PC-9 (cell line): ENCODE results near the gene TMEM235. TPM values are rescaled to one million over a fixed set of nuclear protein-coding genes. Genes with fewer than 3 reads are reported as not detected.
A peak's percentile ranks its signal among the peaks of the same experiment; 100 is the strongest.
"Not testable (repeated sequence)": the region's sequence is repeated elsewhere in the genome, so short reads cannot be mapped to it uniquely, and the experiment has no call there.

Experiments used
- BruUV-seq: library from RNA; stranded (reverse); fragments of 400-500 nt; replicated peaks from 2 replicates; lab custom pipeline; 2021; lab: Mats Ljungman, UMichigan
- CTCF ChIA-PET: fragments of 300-600 bp; sonication (Branson Sonifier 250); formaldehyde crosslinking; loops from one replicate; lab custom pipeline; 2022; ENCODE audit warnings: antibody characterized with exemption; lab: Charles Lee
- POLR2A ChIA-PET: fragments of 300-600 bp; sonication (Branson Sonifier 250); formaldehyde crosslinking; loops from one replicate; lab custom pipeline; 2022; ENCODE audit warnings: antibody characterized with exemption; ENCODE audit not compliant: unreplicated experiment; lab: Charles Lee
- DNase-seq, 2 experiments: peaks; one replicate each; pipeline versions ENCODE4 v3.0.0 to v3.0.0-alpha.2; 2015 to 2022; ENCODE audit warnings: mixed read lengths in 1 of 2
- H2AFZ ChIP-seq: fragments of 200-600 bp; sonication (generic); 2 replicates; pipeline ENCODE4 v1.8.1; 2017; ENCODE audit warnings: antibody characterized with exemption
- H3F3A ChIP-seq: fragments of 200-600 bp; sonication (generic); 2 replicates; pipeline ENCODE4 v1.8.1; 2017; ENCODE audit warnings: antibody characterized with exemption, mild to moderate bottlenecking, low read depth; ENCODE audit not compliant: insufficient read depth
- H3K27ac ChIP-seq: fragments of 200-600 bp; sonication (generic); 2 replicates; pipeline ENCODE4 v1.6.1; 2016; ENCODE audit warnings: mixed run types
- H3K27me3 ChIP-seq: fragments of 200-600 bp; sonication (generic); 2 replicates; pipeline ENCODE4 v1.6.1; 2016; ENCODE audit warnings: low read depth, mixed run types; ENCODE audit not compliant: insufficient read depth
- H3K36me3 ChIP-seq: fragments of 200-600 bp; sonication (generic); 2 replicates; pipeline ENCODE4 v1.6.1; 2016; ENCODE audit warnings: low read depth, mixed run types
- H3K4me1 ChIP-seq: fragments of 200-600 bp; sonication (generic); replicated peaks from 2 replicates; pipeline ENCODE4 v1.6.1; 2016; ENCODE audit warnings: mixed run types; ENCODE audit not compliant: insufficient read depth
- H3K4me2 ChIP-seq: fragments of 200-600 bp; sonication (generic); 2 replicates; pipeline ENCODE4 v1.6.1; 2017; ENCODE audit warnings: mixed run types
- H3K4me3 ChIP-seq: fragments of 200-600 bp; sonication (generic); 2 replicates; pipeline ENCODE4 v1.6.1; 2016; ENCODE audit warnings: mixed run types
- H3K79me2 ChIP-seq: fragments of 200-600 bp; sonication (generic); 2 replicates; pipeline ENCODE4 v1.6.1; 2017; ENCODE audit warnings: low read depth, mixed run types
- H3K9me2 ChIP-seq: fragments of 200-600 bp; sonication (generic); 2 replicates; pipeline ENCODE4 v1.8.1; 2017; ENCODE audit warnings: mild to moderate bottlenecking; ENCODE audit not compliant: insufficient read depth
- H3K9me3 ChIP-seq: fragments of 200-600 bp; sonication (generic); 2 replicates; pipeline ENCODE4 v1.8.1; 2016; ENCODE audit warnings: low read depth; ENCODE audit not compliant: insufficient read depth
- H4K20me1 ChIP-seq: fragments of 200-600 bp; sonication (generic); 2 replicates; pipeline ENCODE4 v1.8.1; 2017; ENCODE audit not compliant: insufficient read depth
- EZH2 ChIP-seq: fragments of 200-600 bp; sonication (generic); IDR thresholded peaks from 2 replicates; pipeline ENCODE4 v1.8.0; 2017; ENCODE audit warnings: antibody characterized with exemption, low read depth
- intact Hi-C: fragments of 100-400 bp; cut with micrococcal nuclease; formaldehyde crosslinking; loops from one replicate; pipeline ENCODE4 v1.10.0; 2022; ENCODE audit not compliant: unreplicated experiment
- total RNA-seq: library from RNA; stranded (reverse); gene quantifications from 2 replicates; pipeline ENCODE4 v1.2.3, GENCODE V29; 2021
- TF ChIP-seq, protein P1 (sequence below): fragments of 200-600 bp; sonication (generic); conservative IDR thresholded peaks from 2 replicates; pipeline ENCODE4 v1.6.1; 2017; ENCODE audit warnings: mixed run types, antibody characterized with exemption, mild to moderate bottlenecking, moderate library complexity

Gene TMEM235
- total RNA-seq, 1 experiment from 2014 or later = not detected

GRCh38 chr17:78251773-78252103 is 20.3 kb downstream of the TMEM235 start:
- DNase-seq = no peak
- Histone ChIP-seq H3K4me2 (peak overlapping the region; percentile 75; the same call in 1 of the 2 replicates), H3K9me3 (no peaks in the 10 kb centered on the region), H3K4me3 (no peak overlapping the region), H3K4me1 (0 out of 2 replicates have a peak, but pooled peaks cover 6% of the 10 kb centered on the region), H3K27ac (no peak overlapping the region), H3K36me3 (no peaks in the 10 kb centered on the region), H3K9me2 (no peaks in the 10 kb centered on the region), H3K79me2 (no peaks in the 10 kb centered on the region), H2AFZ (no peak overlapping the region), H3F3A (peaks cover 5% of the 10 kb centered on the region; the same call in 1 of the 2 replicates), H3K27me3 (no peaks in the 10 kb centered on the region), H4K20me1 (no peaks in the 10 kb centered on the region)
- intact Hi-C loops = loop anchor here (1.0 to 5.0 kb wide), 8 partner anchors 63 to 234 kb away; partner anchors contain the start of gene SOCS3
- CTCF ChIA-PET = interaction anchor here (0.5 to 2.0 kb wide), 19 partner anchors 14 to 576 kb away, joined by 3 to 17 read pairs (median 4); partner anchors contain the start of genes AFMID, BIRC5 and TK1
- no TSS peak for BruUV-seq
- POLR2A ChIA-PET = interaction anchor here (0.6 to 0.8 kb wide), 5 partner anchors 44 to 110 kb away, joined by 3 to 9 read pairs (median 4); partner anchors contain the start of gene AFMID
- TF ChIP-seq, protein P1, sequence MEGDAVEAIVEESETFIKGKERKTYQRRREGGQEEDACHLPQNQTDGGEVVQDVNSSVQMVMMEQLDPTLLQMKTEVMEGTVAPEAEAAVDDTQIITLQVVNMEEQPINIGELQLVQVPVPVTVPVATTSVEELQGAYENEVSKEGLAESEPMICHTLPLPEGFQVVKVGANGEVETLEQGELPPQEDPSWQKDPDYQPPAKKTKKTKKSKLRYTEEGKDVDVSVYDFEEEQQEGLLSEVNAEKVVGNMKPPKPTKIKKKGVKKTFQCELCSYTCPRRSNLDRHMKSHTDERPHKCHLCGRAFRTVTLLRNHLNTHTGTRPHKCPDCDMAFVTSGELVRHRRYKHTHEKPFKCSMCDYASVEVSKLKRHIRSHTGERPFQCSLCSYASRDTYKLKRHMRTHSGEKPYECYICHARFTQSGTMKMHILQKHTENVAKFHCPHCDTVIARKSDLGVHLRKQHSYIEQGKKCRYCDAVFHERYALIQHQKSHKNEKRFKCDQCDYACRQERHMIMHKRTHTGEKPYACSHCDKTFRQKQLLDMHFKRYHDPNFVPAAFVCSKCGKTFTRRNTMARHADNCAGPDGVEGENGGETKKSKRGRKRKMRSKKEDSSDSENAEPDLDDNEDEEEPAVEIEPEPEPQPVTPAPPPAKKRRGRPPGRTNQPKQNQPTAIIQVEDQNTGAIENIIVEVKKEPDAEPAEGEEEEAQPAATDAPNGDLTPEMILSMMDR = no peak
- TF ChIP-seq EZH2 = no peak

DNA sequence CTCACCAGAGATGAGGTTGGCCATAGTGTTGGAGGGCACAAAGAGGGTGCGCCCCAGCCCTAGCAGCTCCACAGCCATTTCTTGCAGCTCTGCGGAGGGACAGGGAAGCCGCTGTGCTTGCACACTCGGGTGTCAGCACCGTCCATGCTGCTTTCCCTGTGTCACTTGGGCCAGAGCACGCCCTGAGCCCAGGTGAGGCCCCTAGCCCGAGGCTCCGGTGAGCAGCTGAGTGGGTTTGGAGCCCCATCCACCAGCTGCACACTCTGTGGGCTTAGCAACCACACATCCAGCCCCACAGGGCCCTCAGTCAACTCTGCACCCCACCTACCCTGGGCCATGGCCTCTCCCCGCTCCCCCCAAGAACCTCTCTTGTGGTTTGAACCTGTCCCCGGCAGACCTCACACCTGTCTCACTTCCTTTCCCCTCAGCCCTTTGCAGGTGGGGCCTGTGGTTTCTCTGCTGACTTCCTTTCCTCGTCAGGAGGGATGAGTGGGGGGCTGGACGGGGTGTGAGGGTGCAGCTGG is 20.7 kb downstream of the TMEM235 start:
- no peak overlapping the region for H2AFZ ChIP-seq
- no peak overlapping the region for H3K27ac ChIP-seq
- no peaks in the 10 kb centered on the region for H3K36me3 ChIP-seq
- H3K9me2 ChIP-seq = no peaks in the 10 kb centered on the region
- no peaks in the 10 kb centered on the region for H3K9me3 ChIP-seq
- H3K4me3 ChIP-seq = no peak overlapping the region
- H3K4me2 ChIP-seq = no peak overlapping the region
- ChIA-PET CTCF (interaction anchor here (1.1 to 2.0 kb wide), 5 partner anchors 14 to 170 kb away, joined by 4 to 17 read pairs (median 11); partner anchors contain the start of genes AFMID and TK1), POLR2A (no interaction called here)
- TF ChIP-seq, protein P1 = no peak
- TF ChIP-seq EZH2 = no peak
- H4K20me1 ChIP-seq = no peaks in the 10 kb centered on the region
- 0 out of 2 replicates have a peak, but pooled peaks cover 6% of the 10 kb centered on the region for H3K4me1 ChIP-seq
- intact Hi-C loops = loop anchor here (5.0 kb wide), 1 partner anchor 235 kb away; no protein-coding TSS in a partner anchor
- DNase-seq = no peak
- H3K27me3 ChIP-seq = no peaks in the 10 kb centered on the region
- no peaks in the 10 kb centered on the region for H3K79me2 ChIP-seq
- H3F3A ChIP-seq = peaks cover 5% of the 10 kb centered on the region; the same call in 1 of the 2 replicates
- no TSS peak for BruUV-seq

DNA sequence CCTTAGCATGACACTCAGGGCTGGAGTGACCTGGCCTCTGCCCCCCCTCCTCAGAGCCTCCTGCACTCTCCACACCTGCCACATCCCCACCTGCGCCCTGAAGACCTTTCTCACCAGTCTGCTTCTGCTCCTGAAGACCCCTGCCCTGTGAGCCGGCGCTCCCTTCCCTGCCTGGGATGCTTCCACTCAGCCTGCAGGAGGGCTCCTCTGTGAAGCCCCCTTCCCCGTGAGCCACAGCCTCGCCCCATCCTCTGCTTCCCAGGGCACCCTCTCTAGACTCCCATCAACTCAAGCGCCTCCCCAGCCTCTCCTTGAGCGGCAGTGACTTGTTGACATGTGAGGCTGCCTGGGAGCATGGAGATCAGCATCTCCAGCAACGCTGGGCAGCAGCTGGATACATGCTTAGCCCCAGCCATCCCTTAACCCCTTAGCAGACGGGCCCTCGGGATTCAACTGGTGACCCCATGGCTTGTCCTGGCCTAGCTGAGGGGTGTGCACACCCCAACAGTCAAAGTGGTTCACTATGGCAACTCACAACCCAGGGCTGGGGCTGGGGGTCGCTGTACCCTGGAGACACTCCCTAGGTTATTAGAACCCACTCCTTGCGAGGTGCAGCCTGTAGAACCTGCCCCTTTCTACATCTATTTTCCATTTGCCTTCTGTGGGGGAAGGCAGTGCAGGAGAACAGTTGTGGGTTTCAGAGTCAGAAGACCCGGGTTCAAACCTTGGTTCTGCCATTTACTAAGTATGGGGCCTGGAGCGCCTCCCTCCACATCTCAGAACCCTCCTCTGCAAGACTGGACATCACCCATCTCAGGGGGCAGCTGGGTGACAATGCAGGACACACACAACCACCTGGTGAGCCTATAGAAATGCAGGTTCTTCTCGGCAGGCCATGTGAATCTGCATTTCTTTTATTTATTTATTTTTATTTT is 21.5 kb downstream of the TMEM235 start:
- H4K20me1 ChIP-seq = no peaks in the 10 kb centered on the region
- no peak for TF ChIP-seq EZH2
- TF ChIP-seq, protein P1 = no peak
- CTCF ChIA-PET = no interaction called here
- peaks cover 5% of the 10 kb centered on the region; the same call in 1 of the 2 replicates for H3F3A ChIP-seq
- no peak overlapping the region for H3K27ac ChIP-seq
- no peaks in the 10 kb centered on the region for H3K9me2 ChIP-seq
- no peaks in the 10 kb centered on the region for H3K36me3 ChIP-seq
- POLR2A ChIA-PET = no interaction called here
- H3K9me3 ChIP-seq = no peaks in the 10 kb centered on the region
- BruUV-seq = no TSS peak
- no peak overlapping the region for H3K4me3 ChIP-seq
- DNase-seq = no peak
- H3K27me3 ChIP-seq = no peaks in the 10 kb centered on the region
- H3K79me2 ChIP-seq = no peaks in the 10 kb centered on the region
- peaks cover 10% of the 10 kb centered on the region; the same call in 1 of the 2 replicates for H3K4me1 ChIP-seq
- no peak overlapping the region for H2AFZ ChIP-seq
- no peak overlapping the region for H3K4me2 ChIP-seq
- intact Hi-C loops = loop anchor here (5.0 kb wide), 1 partner anchor 236 kb away; no protein-coding TSS in a partner anchor

GRCh38 chr17:78253636-78253945 is 22.2 kb downstream of the TMEM235 start:
- H3F3A ChIP-seq, H2AFZ ChIP-seq, DNase-seq, H3K9me3 ChIP-seq, H3K9me2 ChIP-seq, H3K27me3 ChIP-seq, H4K20me1 ChIP-seq, H3K27ac ChIP-seq, POLR2A ChIA-PET, H3K36me3 ChIP-seq, CTCF ChIA-PET, H3K79me2 ChIP-seq, BruUV-seq: not testable (repeated sequence)
- intact Hi-C loops = loop anchor here (5.0 kb wide), 1 partner anchor 236 kb away; no protein-coding TSS in a partner anchor
- Histone ChIP-seq H3K4me1 (peaks cover 12% of the 10 kb centered on the region; the same call in 1 of the 2 replicates), H3K4me3 (peak overlapping the region; percentile 75; the same call in 1 of the 2 replicates), H3K4me2 (peak overlapping the region; percentile 80)
